Urinary bladder (tissue), 4 donors: Measurements from ENCODE around the gene GPRC5C. TPM values are rescaled to one million over a fixed set of nuclear protein-coding genes. Genes with fewer than 3 reads are reported as not detected.

Experiments used
- DNase-seq: peaks from one replicate; pipeline ENCODE4 v3.0.0-alpha.2; 2015; ENCODE audit errors: extremely low spot score
- H3K27ac ChIP-seq: one replicate; pipeline ENCODE4 v1.5.1; 2013; ENCODE audit warnings: low read depth, mild to moderate bottlenecking, moderate library complexity
- H3K36me3 ChIP-seq: one replicate; pipeline ENCODE4 v1.6.1; 2013; ENCODE audit warnings: mild to moderate bottlenecking, moderate library complexity; ENCODE audit not compliant: insufficient read depth
- H3K4me1 ChIP-seq: one replicate; pipeline ENCODE4 v1.6.1; 2013; ENCODE audit warnings: mild to moderate bottlenecking, moderate library complexity; ENCODE audit not compliant: insufficient read depth
- H3K4me3 ChIP-seq: one replicate; pipeline ENCODE4 v1.5.1; 2013; ENCODE audit warnings: low read depth, low read length
- WGBS: extraction: QIAGEN DNeasy Blood & Tissue Kit; methylation state at CpG from one replicate; pipeline ENCODE4 v1.1.7; 2013; 5-methylcytosine and 5-hydroxymethylcytosine counted together
- polyA plus RNA-seq: library from polyadenylated mRNA; stranded (reverse); fragments of 200-250 nt; gene quantifications from one replicate; pipeline ENCODE4 v1.2.3, GENCODE V29; 2013
- total RNA-seq: library from RNA; depleted of rRNA; stranded (reverse); fragments of >200 nt; gene quantifications from one replicate; pipeline ENCODE4 v1.2.3, GENCODE V29; 2014
- donor health status: healthy with polysubstance abuse.
- donor health status: healthy.

Gene GPRC5C
- total and polyA plus RNA-seq, 2 donors: 27.0 to 40.6 TPM

DNA sequence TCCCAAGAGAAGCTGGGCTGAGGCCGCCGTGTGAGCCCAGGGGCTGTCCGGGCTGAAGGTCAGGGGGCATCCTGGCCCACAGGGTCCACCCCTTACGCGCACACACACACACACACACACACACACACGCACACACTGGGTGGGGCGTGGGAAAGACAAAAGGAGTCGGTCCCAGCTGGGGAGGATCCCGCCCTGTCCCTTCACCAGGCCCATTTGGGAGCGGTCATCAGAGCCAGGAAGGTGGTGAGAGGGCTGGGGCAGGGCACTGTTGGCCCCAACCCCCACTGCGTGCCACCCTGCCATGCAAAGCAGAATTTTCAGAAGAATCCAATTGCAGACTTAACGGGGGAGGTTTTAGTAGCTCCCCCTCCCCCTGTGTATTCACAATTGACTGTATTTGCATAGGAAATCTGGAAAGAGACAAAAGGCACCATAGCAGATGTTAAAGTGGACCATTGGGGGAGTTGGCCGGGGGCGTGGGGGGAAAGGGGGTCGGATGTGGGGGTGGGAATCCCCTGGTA is 23.2 kb downstream of the GPRC5C start:
- no peak overlapping the region for H3K27ac ChIP-seq
- no peak overlapping the region for H3K4me3 ChIP-seq
- no peaks in the 10 kb centered on the region for H3K36me3 ChIP-seq
- peaks cover 3% of the 10 kb centered on the region for H3K4me1 ChIP-seq
- WGBS: 70% methylated on average over 15 of the region's 15 CpGs
- DNase-seq: no peak

DNA sequence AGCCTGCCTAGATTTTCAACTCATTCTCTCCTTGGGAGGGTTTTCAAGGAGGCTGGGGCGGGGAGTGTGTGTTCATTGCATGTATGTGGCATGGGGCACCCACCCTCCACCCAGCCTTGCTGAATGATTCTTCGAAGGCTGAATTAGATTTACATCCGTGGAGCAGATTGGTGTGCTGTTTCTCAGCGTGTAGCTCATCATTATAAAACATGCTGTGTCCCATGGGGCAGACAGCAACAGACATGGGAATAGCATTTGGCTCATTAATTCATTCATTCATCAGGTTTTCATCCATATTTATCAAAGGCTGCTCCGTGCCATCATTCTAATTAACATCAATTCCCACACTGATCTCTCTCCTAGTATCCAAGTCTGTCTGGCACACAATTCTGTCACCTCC is 23.9 kb downstream of the GPRC5C start:
- DNase-seq: no peak
- WGBS: 82% methylated on average over 5 of the region's 5 CpGs
- Histone ChIP-seq H3K36me3 (no peaks in the 10 kb centered on the region), H3K27ac (no peak overlapping the region), H3K4me3 (no peak overlapping the region), H3K4me1 (peaks cover 3% of the 10 kb centered on the region)

DNA sequence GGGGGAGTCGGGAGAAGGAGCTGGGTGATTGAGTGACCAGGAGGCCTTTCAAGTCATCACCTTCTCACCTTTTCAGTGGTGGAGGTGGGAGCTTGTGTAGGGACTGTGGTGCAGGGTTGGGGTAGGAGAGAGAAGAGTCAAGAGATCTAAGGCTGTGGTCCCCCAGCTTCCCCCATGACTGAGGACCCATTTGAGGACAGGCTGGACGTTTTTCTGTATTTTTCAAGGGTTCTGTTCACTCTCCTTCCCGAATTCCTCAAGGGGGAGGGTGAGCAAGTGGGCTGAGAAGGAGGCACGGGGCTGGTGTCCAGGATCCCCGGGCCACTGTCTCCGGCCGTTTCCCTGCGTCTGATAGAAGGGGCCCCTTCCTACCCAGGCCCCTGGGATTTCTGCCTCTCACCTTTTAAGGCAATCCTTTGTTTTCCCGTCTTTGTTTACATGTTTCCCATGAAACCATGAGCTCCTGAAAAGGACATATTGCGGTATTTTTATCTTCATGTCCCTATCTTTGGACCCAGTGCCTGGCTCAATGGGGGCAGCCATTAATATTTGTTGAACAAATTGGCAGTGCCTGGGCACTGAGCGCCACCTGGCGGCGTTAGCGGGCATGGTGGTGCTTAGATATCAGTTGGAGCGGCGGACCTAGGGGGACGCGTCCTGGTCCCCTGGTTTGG is 25.4 kb downstream of the GPRC5C start:
- Histone ChIP-seq H3K36me3 (no peaks in the 10 kb centered on the region), H3K4me1 (peaks cover 3% of the 10 kb centered on the region), H3K27ac (no peak overlapping the region), H3K4me3 (no peak overlapping the region)
- 21% methylated on average over 18 of the region's 18 CpGs for WGBS
- no peak for DNase-seq

DNA sequence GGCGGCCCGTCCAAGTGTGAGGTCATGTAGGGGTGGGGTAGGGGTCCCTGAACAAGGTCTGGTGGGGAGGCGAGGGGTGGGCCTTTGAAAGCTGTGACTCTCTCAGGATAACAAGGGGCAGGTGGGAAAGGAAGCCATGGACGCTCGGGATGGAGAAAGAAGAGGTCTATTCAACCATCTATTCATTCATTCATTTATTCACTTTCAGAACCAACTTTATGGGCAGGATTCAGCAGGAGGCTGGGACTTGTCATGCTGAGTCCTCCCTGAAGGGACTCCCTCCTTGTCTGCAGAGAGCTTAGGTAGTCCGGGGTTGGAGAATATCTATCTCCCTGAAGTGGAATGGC is 25.9 kb downstream of the GPRC5C start:
- Histone ChIP-seq H3K4me1 (peaks cover 3% of the 10 kb centered on the region), H3K36me3 (no peaks in the 10 kb centered on the region), H3K27ac (no peak overlapping the region), H3K4me3 (no peak overlapping the region)
- DNase-seq: no peak
- 36% methylated on average over 6 of the region's 6 CpGs for WGBS

DNA sequence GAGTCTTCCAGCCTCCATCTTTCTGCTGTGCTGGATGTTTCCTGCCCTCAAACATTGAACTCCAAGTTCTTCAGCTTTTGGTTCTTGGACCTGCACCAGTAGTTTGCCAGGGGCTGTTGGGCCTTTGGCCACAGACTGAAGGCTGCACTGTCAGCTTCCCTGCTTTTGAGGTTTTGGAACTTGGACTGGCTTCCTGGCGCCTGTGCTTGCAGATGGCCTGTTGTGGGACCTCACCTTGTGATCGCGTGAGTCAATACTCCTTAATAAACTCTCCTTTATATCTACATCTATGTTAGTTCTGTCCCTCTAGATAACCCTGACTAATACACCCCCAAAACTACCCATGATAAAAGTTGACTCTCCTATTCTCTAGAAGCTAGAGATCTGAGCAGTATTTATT is 26.9 kb downstream of the GPRC5C start:
- Histone ChIP-seq H3K27ac (no peak overlapping the region), H3K4me3 (no peak overlapping the region), H3K36me3 (no peaks in the 10 kb centered on the region), H3K4me1 (no peaks in the 10 kb centered on the region)
- no peak for DNase-seq
- 83% methylated on average over 3 of the region's 3 CpGs for WGBS

DNA sequence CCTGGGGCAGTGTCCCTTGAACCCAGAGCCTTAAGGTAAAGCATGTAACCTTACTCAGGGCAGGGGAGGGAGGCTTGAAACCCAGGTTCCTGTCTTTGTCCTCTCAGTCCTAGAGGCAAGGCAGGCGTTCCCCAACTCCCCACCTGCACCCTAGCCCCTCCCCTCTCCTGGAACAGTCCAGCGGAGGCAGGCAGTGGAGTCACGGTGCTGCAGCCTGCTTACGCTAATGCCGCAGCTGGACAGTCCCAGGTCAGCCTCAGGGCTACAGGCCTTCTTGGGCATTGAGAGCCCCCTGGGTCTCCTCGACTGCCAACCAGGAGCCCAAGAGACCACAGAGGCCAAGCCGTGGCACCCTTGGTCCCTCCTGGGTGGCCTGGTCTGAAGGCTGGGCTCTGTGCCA is 27.7 kb downstream of the GPRC5C start:
- no peak overlapping the region for H3K4me3 ChIP-seq
- H3K27ac ChIP-seq: no peak overlapping the region
- no peaks in the 10 kb centered on the region for H3K4me1 ChIP-seq
- WGBS: 70% methylated on average over 7 of the region's 7 CpGs
- no peak for DNase-seq
- no peaks in the 10 kb centered on the region for H3K36me3 ChIP-seq

DNA sequence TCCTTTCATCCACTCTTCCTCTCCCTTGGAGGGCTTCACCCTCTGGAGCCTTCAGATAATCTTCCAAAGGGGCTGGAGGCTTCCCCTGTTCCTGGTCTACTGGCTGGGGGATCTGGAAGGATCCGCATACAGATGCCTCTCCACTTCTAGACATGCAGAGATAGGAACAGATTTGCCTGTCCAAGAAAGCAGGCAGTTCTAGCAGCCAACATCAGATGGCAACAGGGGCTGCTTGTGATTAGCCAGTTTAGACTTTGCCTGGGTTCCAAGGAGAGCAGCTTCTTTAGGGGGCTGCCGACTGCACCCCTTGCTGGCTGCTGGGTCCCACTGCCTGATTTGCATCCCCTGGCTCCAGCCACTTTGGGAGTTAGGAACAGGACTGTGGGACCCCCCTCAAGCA is 28.4 kb downstream of the GPRC5C start:
- Histone ChIP-seq H3K4me1 (no peaks in the 10 kb centered on the region), H3K27ac (no peak overlapping the region), H3K36me3 (no peaks in the 10 kb centered on the region), H3K4me3 (no peak overlapping the region)
- WGBS: 74% methylated on average over 2 of the region's 2 CpGs
- no peak for DNase-seq

DNA sequence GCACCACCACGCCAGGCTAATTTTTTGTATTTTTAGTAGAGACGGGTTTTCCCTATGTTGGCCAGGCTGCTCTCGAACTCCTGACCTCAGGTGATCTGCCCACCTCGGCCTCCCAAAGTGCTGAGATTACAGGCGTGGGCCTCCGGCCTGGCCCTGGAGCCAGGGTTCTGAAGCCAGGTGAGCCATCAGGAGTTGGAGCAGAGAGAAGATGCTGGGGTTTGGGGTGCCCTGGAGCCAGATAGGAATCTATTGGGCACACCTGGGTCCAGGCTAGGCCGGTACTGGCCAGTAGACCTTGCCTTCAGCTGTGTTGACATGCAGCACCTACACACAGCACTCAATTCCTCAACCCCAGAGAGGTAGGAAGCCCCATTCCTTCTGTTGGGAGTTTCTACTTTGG is 29.1 kb downstream of the GPRC5C start:
- no peaks in the 10 kb centered on the region for H3K36me3 ChIP-seq
- H3K4me3 ChIP-seq: no peak overlapping the region
- WGBS: 96% methylated on average over 7 of the region's 7 CpGs
- no peaks in the 10 kb centered on the region for H3K4me1 ChIP-seq
- no peak overlapping the region for H3K27ac ChIP-seq
- DNase-seq: no peak

DNA sequence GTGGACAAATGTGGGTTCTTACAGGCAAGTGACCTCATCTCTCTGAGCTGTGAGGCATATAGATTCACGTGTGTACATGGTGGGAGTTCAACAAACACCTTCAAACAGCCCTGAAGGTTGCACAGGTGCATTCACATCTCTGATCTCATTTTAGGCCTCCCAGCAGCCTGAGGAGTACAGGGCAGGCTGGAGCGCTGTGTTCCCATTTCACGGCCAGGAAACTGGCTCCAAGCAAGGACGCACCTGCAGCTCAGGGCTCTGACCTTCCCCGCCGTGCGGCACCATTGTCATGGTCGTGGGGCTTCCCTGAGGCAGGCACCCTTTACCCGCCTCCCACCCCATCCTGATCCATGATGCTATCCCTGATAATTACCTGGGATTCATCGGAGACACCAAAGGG is 29.7 kb downstream of the GPRC5C start:
- no peak for DNase-seq
- Histone ChIP-seq H3K4me1 (no peaks in the 10 kb centered on the region), H3K4me3 (no peak overlapping the region), H3K27ac (no peak overlapping the region), H3K36me3 (no peaks in the 10 kb centered on the region)
- 81% methylated on average over 10 of the region's 10 CpGs for WGBS

DNA sequence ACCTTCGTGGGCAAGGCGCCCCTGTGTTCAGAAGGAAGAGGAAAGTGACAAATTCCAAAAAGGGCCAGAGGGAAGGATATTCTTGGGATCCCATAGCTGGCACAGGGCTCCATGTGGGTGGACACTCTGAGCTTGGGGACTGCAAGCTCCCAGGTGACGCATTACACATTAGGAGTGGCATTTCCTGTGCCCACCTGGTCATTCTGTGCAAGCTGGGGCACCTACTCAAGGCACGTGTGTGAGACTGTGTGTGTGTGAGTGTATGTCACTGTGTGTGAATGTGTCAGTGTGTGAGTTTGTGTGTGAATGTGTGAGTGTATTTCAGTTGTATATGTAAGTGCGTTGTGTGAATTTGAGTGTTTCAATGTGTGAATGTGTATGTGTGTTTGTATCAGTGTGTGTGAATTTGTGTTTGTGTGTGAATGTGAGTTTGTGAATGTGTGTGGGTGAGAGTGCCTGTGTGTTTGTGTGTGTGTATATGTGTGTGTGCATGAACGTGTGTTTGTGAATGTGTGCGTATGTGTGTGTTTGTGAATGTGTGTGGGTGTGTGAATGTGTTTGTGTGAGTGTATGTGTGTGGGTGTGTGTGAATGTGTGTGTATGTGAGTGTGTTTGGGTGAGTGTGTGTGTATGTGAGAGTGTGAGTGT is 33.0 kb downstream of the GPRC5C start:
- Histone ChIP-seq H3K36me3 (no peaks in the 10 kb centered on the region), H3K4me3 (no peak overlapping the region), H3K27ac (no peak overlapping the region), H3K4me1 (no peaks in the 10 kb centered on the region)
- 85% methylated on average over 7 of the region's 7 CpGs for WGBS
- DNase-seq: no peak

DNA sequence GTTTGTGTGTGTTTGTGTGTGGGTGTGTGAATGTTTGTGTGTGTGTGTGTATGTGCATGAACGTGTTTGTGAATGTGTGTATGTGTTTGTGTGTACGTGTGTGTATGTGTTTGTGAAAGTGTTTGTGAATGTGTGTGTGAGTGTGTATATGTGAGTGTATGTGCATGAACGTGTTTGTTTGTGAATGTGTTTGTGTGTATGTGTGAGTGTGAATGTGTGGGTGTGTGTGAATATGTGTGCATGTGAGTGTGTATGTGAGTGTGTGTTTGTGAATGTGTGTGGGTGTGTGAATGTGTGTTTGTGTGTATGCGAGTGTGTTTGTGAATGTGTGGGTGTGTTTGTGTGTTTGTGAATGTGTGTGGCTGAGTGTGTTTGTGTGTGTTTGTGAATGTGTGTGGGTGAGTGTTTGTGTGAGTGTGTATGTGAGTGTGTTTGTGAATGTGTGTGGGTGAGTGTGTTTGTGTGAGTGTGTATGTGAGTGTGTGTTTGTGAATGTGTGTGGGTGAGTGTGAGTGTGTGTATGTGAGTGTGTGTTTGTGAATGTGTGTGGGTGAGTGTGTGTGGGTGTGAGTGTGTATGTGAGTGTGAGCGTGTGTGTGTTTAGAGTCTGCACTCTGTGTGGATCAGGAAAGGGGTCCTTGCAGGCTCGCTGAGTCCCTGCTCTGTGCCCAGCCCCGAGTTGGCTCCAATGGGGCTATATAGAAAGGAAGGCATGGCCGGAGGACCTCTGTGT is 33.7 kb downstream of the GPRC5C start:
- no peak overlapping the region for H3K27ac ChIP-seq
- WGBS: 84% methylated on average over 8 of the region's 8 CpGs
- no peaks in the 10 kb centered on the region for H3K36me3 ChIP-seq
- H3K4me1 ChIP-seq: no peaks in the 10 kb centered on the region
- H3K4me3 ChIP-seq: no peak overlapping the region
- DNase-seq: no peak

DNA sequence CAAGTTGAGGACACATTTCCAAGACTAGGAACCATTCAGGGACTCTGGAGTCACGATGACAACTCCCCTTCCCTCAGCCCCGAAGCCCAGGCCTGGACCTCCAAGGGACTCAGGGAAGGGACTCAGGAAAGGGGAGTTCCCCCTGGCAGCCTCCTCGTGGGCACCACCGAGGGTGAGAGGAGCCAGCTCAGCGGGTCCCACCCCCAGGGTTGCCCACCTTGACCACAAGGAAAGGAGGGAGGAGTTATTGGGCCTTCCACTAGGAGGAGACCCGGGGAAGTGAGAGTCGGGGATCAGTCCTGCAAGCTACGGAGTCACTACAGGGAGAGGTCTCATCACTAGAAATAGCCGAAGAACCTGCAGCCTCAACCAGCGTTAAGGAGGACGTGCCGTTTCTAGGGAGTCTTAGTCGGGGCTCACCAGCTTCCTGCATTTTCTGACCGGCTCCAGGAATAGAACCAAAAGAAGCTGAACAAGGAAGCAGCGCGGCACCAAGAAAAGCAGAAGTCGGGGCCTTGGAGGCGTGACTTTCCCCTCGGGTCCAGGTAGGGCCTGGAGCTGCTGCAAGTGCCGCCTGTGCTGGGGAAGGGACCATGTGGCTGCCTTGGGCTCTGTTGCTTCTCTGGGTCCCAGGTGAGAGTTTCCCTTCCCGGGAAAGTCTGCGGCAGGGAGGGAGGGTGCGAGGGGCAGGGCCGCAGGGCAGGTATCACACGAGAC is 34.4 kb downstream of the GPRC5C start, which contains the start of gene CD300A:
TSS of gene CD300A (plus strand) at position 524 of the 717 bp plus-strand sequence. CDS start at position 594, 70 bp downstream.
- no peak for DNase-seq
- H3K36me3 ChIP-seq: no peaks in the 10 kb centered on the region
- H3K4me3 ChIP-seq: no peak within 1 kb of the TSS
- no peaks in the 10 kb centered on the region for H3K4me1 ChIP-seq
- H3K27ac ChIP-seq: no peak within 1 kb of the TSS
- 15% methylated on average over 25 of the region's 25 CpGs for WGBS

DNA sequence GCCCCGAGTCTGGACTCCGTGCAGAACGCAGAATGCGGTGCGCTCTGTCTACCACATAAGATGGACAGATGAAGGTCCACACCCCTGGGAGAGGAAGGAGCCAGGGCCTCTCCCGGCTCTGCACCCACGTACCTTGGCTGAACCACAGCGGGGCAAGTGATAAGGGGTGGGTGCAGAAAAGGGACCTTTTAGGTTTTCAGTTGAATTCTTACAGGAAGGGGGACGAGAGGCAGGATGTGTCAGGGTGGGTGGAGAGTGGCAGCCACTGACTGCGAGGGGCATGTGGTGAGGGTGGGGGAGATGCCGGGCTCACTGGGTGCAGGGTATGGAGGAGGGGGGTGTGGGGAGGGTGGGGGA is 34.9 kb downstream of the GPRC5C start:
- no peaks in the 10 kb centered on the region for H3K36me3 ChIP-seq
- 22% methylated on average over 11 of the region's 11 CpGs for WGBS
- no peak for DNase-seq
- no peak overlapping the region for H3K27ac ChIP-seq
- H3K4me3 ChIP-seq: no peak overlapping the region
- no peaks in the 10 kb centered on the region for H3K4me1 ChIP-seq
